IMR-90 (cell line): ENCODE measurements around the gene KLC4.

Source experiments
- CEBPB ChIP-seq: IDR thresholded peaks from 2 replicates; pipeline ENCODE4 v1.6.1; 2012; ENCODE audit warnings: low read depth, low read length, improper control_type of control experiment
- CTCF ChIP-seq: conservative IDR thresholded peaks from 2 replicates; pipeline ENCODE4 v1.5.1; 2012; ENCODE audit warnings: mild to moderate bottlenecking, low read depth, low read length, improper control_type of control experiment
- POLR2A ChIP-seq: IDR thresholded peaks from 2 replicates; pipeline ENCODE4 v1.6.1; 2012; ENCODE audit warnings: mild to moderate bottlenecking, low read depth, low read length
- RCOR1 ChIP-seq: IDR thresholded peaks from 2 replicates; pipeline ENCODE4 v1.6.1; 2012; ENCODE audit warnings: mild to moderate bottlenecking, low read length, improper control_type of control experiment; ENCODE audit not compliant: insufficient replicate concordance
- TF ChIP-seq, protein P1 (sequence below): fragments of 150-350 bp; IDR thresholded peaks from 2 replicates; pipeline ENCODE4 v1.6.1; 2017; ENCODE audit warnings: mild to moderate bottlenecking, antibody characterized with exemption, low read length, low read depth

- TF ChIP-seq CTCF, result no peak
- no peak for TF ChIP-seq CEBPB
- TF ChIP-seq RCOR1, result no peak
- TF ChIP-seq POLR2A, result no peak
- TF ChIP-seq, protein P1, sequence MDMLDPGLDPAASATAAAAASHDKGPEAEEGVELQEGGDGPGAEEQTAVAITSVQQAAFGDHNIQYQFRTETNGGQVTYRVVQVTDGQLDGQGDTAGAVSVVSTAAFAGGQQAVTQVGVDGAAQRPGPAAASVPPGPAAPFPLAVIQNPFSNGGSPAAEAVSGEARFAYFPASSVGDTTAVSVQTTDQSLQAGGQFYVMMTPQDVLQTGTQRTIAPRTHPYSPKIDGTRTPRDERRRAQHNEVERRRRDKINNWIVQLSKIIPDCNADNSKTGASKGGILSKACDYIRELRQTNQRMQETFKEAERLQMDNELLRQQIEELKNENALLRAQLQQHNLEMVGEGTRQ, result no peak
Measured at GRCh38 chr6:43088654-43089056, 29.2 kb downstream of the KLC4 start.
